IPS DF 19.7 (cell line): ENCODE measurements around the gene PKNOX2.

Experiments used
- DNase-seq: peaks from one replicate; pipeline ENCODE4 v3.0.0-alpha.2; 2013; ENCODE audit warnings: low read depth, low spot score

PKNOX2 gene

GRCh38 chr11:125233736-125234275 is 69.3 kb downstream of the PKNOX2 start:
- no peak for DNase-seq

- DNase-seq = no peak
These were observed 70.5 kb downstream of the PKNOX2 start for GRCh38 chr11:125235071-125235471.

- DNase-seq = no peak
These were observed 71.7 kb downstream of the PKNOX2 start for GRCh38 chr11:125236072-125236825.

- DNase-seq = no peak
These were observed 75.3 kb downstream of the PKNOX2 start for GRCh38 chr11:125239585-125240560.

- no peak for DNase-seq
These were observed 76.6 kb downstream of the PKNOX2 start for GRCh38 chr11:125241104-125241503.

GRCh38 chr11:125242141-125242775 is 77.7 kb downstream of the PKNOX2 start:
- no peak for DNase-seq

- DNase-seq = no peak
These were observed 79.6 kb downstream of the PKNOX2 start for GRCh38 chr11:125244166-125244565.

- DNase-seq = no peak
These were observed 80.7 kb downstream of the PKNOX2 start for GRCh38 chr11:125245299-125245698.

- DNase-seq = no peak
These were observed 82.9 kb downstream of the PKNOX2 start for GRCh38 chr11:125247431-125247830.

GRCh38 chr11:125250318-125251213 is 86.0 kb downstream of the PKNOX2 start:
- no peak for DNase-seq

GRCh38 chr11:125251214-125251545 is 86.6 kb downstream of the PKNOX2 start:
- DNase-seq = no peak

- no peak for DNase-seq
These were observed 87.4 kb downstream of the PKNOX2 start for GRCh38 chr11:125251956-125252355.

GRCh38 chr11:125253289-125253688 is 88.7 kb downstream of the PKNOX2 start:
- no peak for DNase-seq

GRCh38 chr11:125253795-125254525 is 89.4 kb downstream of the PKNOX2 start:
- no peak for DNase-seq

- DNase-seq = no peak
These were observed 92.1 kb downstream of the PKNOX2 start for GRCh38 chr11:125256541-125257189.

- no peak for DNase-seq
These were observed 92.6 kb downstream of the PKNOX2 start for GRCh38 chr11:125257190-125257579.

GRCh38 chr11:125257751-125258150 is 93.2 kb downstream of the PKNOX2 start:
- no peak for DNase-seq

- no peak for DNase-seq
These were observed 93.9 kb downstream of the PKNOX2 start for GRCh38 chr11:125258291-125259032.

GRCh38 chr11:125261588-125261987 is 97.0 kb downstream of the PKNOX2 start:
- no peak for DNase-seq
